MCF 10A (cell line): ENCODE data around the gene BEND3. TPM values are rescaled to one million over a fixed set of nuclear protein-coding genes. Genes with fewer than 3 reads are reported as not detected.

Experiments used
- BruUV-seq: library from RNA; stranded (reverse); fragments of 400-500 nt; replicated peaks from 2 replicates; lab custom pipeline; 2021; lab: Mats Ljungman, UMichigan
- CTCF ChIA-PET: fragments of 300-600 bp; sonication (Branson Sonifier 250); formaldehyde crosslinking; extraction: SDS; loops from one replicate; lab custom pipeline; 2021; ENCODE audit warnings: antibody characterized with exemption, inconsistent platforms; lab: Yijun Ruan, JAX
- POLR2A ChIA-PET: fragments of 300-600, 350-650 bp; sonication (Branson Sonifier 250); formaldehyde crosslinking; extraction: SDS; loops from one replicate; lab custom pipeline; 2020; ENCODE audit warnings: antibody characterized with exemption, inconsistent platforms; lab: Yijun Ruan, JAX
- DNase-seq: peaks from one replicate; pipeline ENCODE4 v3.0.0-alpha.2; 2018; ENCODE audit not compliant: unreplicated experiment
- H3K27ac Mint-ChIP-seq: one replicate; pipeline ENCODE4 v1.8.0; 2022; ENCODE audit warnings: mild to moderate bottlenecking, low read depth, mixed read lengths; ENCODE audit not compliant: unreplicated experiment
- H3K27me3 Mint-ChIP-seq: one replicate; pipeline ENCODE4 v1.8.0; 2022; ENCODE audit warnings: mixed read lengths; ENCODE audit not compliant: insufficient read depth, unreplicated experiment
- H3K36me3 Mint-ChIP-seq: one replicate; pipeline ENCODE4 v1.8.0; 2022; ENCODE audit warnings: mild to moderate bottlenecking, moderate library complexity, mixed read lengths; ENCODE audit not compliant: insufficient read depth, unreplicated experiment
- H3K4me1 Mint-ChIP-seq: one replicate; pipeline ENCODE4 v1.8.0; 2022; ENCODE audit warnings: mixed read lengths; ENCODE audit not compliant: insufficient read depth, unreplicated experiment
- H3K4me3 Mint-ChIP-seq: one replicate; pipeline ENCODE4 v1.8.0; 2022; ENCODE audit warnings: mild to moderate bottlenecking, moderate library complexity, mixed read lengths; ENCODE audit not compliant: unreplicated experiment
- H3K9me3 Mint-ChIP-seq: one replicate; pipeline ENCODE4 v1.8.0; 2022; ENCODE audit warnings: mixed read lengths; ENCODE audit not compliant: unreplicated experiment
- CTCF ChIP-seq: fragments of 200-600 bp; IDR thresholded peaks from one replicate; pipeline ENCODE4 v1.8.0; 2022; ENCODE audit warnings: antibody characterized with exemption, mild to moderate bottlenecking; ENCODE audit not compliant: unreplicated experiment
- intact Hi-C: fragments of 100-400 bp; cut with micrococcal nuclease; formaldehyde crosslinking; loops from 2 replicates; pipeline ENCODE4 v1.14.1; 2022
- total RNA-seq: library from RNA; stranded (reverse); gene quantifications from 2 replicates; pipeline ENCODE4 v1.2.3, GENCODE V29; 2022

The BEND3 gene
- total RNA-seq, 1 experiment from 2014 or later = 3.1 TPM

GRCh38 chr6:107106165-107106564, 9.2 kb downstream of the BEND3 start:
- ChIA-PET CTCF (interaction anchor here (0.6 kb wide), 2 partner anchors 40 to 49 kb away, joined by 3 read pairs; no protein-coding TSS in a partner anchor), POLR2A (interaction anchor here (0.6 to 0.9 kb wide), 3 partner anchors 76 to 797 kb away, joined by 4 to 5 read pairs (median 4); no protein-coding TSS in a partner anchor)
- BruUV-seq = no TSS peak
- Mint-ChIP-seq H3K36me3 (no peaks in the 10 kb centered on the region), H3K4me1 (no peaks in the 10 kb centered on the region), H3K27me3 (no peaks in the 10 kb centered on the region), H3K27ac (no peak overlapping the region), H3K4me3 (no peak overlapping the region), H3K9me3 (no peaks in the 10 kb centered on the region)
- TF ChIP-seq CTCF = no peak
- intact Hi-C loops = no loop called here
- DNase-seq = no peak

- H3K4me3 Mint-ChIP-seq = no peak overlapping the region
- intact Hi-C loops = no loop called here
- no peak overlapping the region for H3K27ac Mint-ChIP-seq
- no peak for TF ChIP-seq CTCF
- no peaks in the 10 kb centered on the region for H3K9me3 Mint-ChIP-seq
- no TSS peak for BruUV-seq
- no peaks in the 10 kb centered on the region for H3K27me3 Mint-ChIP-seq
- no peaks in the 10 kb centered on the region for H3K36me3 Mint-ChIP-seq
- H3K4me1 Mint-ChIP-seq = no peaks in the 10 kb centered on the region
- ChIA-PET POLR2A (interaction anchor here (0.6 to 0.7 kb wide), 2 partner anchors 75 to 717 kb away, joined by 4 read pairs; no protein-coding TSS in a partner anchor), CTCF (interaction anchor here (0.6 to 1.3 kb wide), 2 partner anchors 8 to 49 kb away, joined by 3 read pairs; no protein-coding TSS in a partner anchor)
- DNase-seq = no peak
Measured at GRCh38 chr6:107105511-107106116, 9.7 kb downstream of the BEND3 start.

- no peak for TF ChIP-seq CTCF
- Mint-ChIP-seq H3K27ac (no peak overlapping the region), H3K27me3 (no peaks in the 10 kb centered on the region), H3K9me3 (no peaks in the 10 kb centered on the region), H3K4me3 (no peak overlapping the region), H3K4me1 (no peaks in the 10 kb centered on the region), H3K36me3 (no peaks in the 10 kb centered on the region)
- POLR2A ChIA-PET = interaction anchor here (0.8 kb wide), 1 partner anchor 11 kb away, joined by 3 read pairs; no protein-coding TSS in a partner anchor
- DNase-seq = no peak
- BruUV-seq = no TSS peak
- CTCF ChIA-PET = interaction anchor here (0.5 to 1.2 kb wide), 3 partner anchors 11 to 271 kb away, joined by 3 to 4 read pairs (median 3); partner anchors contain the start of gene BEND3
- intact Hi-C loops = no loop called here
Measured at GRCh38 chr6:107103082-107103481, 12.2 kb downstream of the BEND3 start.

GRCh38 chr6:107102414-107102805, 12.9 kb downstream of the BEND3 start:
- Mint-ChIP-seq H3K4me3 (no peak overlapping the region), H3K36me3 (no peaks in the 10 kb centered on the region), H3K27me3 (no peaks in the 10 kb centered on the region), H3K27ac (no peak overlapping the region), H3K9me3 (no peaks in the 10 kb centered on the region), H3K4me1 (no peaks in the 10 kb centered on the region)
- no peak for DNase-seq
- TF ChIP-seq CTCF = no peak
- ChIA-PET CTCF (interaction anchor here (1.2 kb wide), 1 partner anchor 11 kb away, joined by 4 read pairs; no protein-coding TSS in a partner anchor), POLR2A (interaction anchor here (0.8 kb wide), 1 partner anchor 12 kb away, joined by 3 read pairs; no protein-coding TSS in a partner anchor)
- BruUV-seq = no TSS peak
- intact Hi-C loops = no loop called here
